ENCODE data around the gene FAU.

GRCh38 chr11:65136515-65137096, 14.7 kb upstream of the FAU start:
- no peak for TF ChIP-seq CTCF (IDR thresholded peaks at IDR 0.05)
- no peak for TF ChIP-seq POLR2A (IDR thresholded peaks at IDR 0.05)

All from thyroid gland (tissue), 4 donors.